HepG2 (cell line): ENCODE results near the gene XRN1. TPM values are rescaled to one million over a fixed set of nuclear protein-coding genes. Genes with fewer than 3 reads are reported as not detected.

ENCODE experiments used
- AGO2 ChIP-seq: fragments of 200-400 bp; formaldehyde crosslinking; optimal IDR thresholded peaks from 2 replicates; pipeline ENCODE3; 2017; ENCODE audit warnings: mild to moderate bottlenecking, low read depth, low read length, moderate library complexity
- ARHGAP35 ChIP-seq: sonication (generic); formaldehyde crosslinking; IDR thresholded peaks from 2 replicates; pipeline ENCODE4 v1.9.0; 2022; ENCODE audit warnings: mild to moderate bottlenecking, inconsistent platforms, moderate library complexity, missing genetic modification reagents, borderline replicate concordance
- ARID4A ChIP-seq: sonication (generic); formaldehyde crosslinking; IDR thresholded peaks from 2 replicates; pipeline ENCODE4 v1.5.0; 2020; ENCODE audit warnings: mild to moderate bottlenecking, missing genetic modification reagents, borderline replicate concordance
- ATAD3A ChIP-seq: sonication (generic); formaldehyde crosslinking; IDR thresholded peaks from 2 replicates; pipeline ENCODE4 v1.4.0; 2020; ENCODE audit warnings: missing genetic modification reagents
- BCL6 ChIP-seq: IDR thresholded peaks from 2 replicates; pipeline ENCODE4 v1.6.1; 2016; ENCODE audit warnings: missing genetic modification reagents, missing compliant biosample characterization
- BRD4 ChIP-seq: sonication (generic); formaldehyde crosslinking; IDR thresholded peaks from 2 replicates; pipeline ENCODE4 v1.4.0; 2020; ENCODE audit warnings: missing genetic modification reagents
- ELK4 ChIP-seq: sonication (generic); formaldehyde crosslinking; IDR thresholded peaks from 2 replicates; pipeline ENCODE4 v1.9.0; 2021; ENCODE audit warnings: missing genetic modification reagents, borderline replicate concordance
- FIP1L1 ChIP-seq: fragments of 200-400 bp; formaldehyde crosslinking; IDR thresholded peaks from 2 replicates; pipeline ENCODE4 v1.6.1; 2018; ENCODE audit warnings: low read depth, mild to moderate bottlenecking, low read length, moderate library complexity, borderline replicate concordance; ENCODE audit not compliant: insufficient read depth
- HNRNPUL1 ChIP-seq: fragments of 200-400 bp; formaldehyde crosslinking; IDR thresholded peaks from 2 replicates; pipeline ENCODE4 v1.6.1; 2017; ENCODE audit warnings: low read depth, mild to moderate bottlenecking, low read length, moderate library complexity
- IKZF1 ChIP-seq: fragments of 450-650 bp; IDR thresholded peaks from 2 replicates; pipeline ENCODE4 v1.7.1; 2016
- KLF9 ChIP-seq: IDR thresholded peaks from 2 replicates; pipeline ENCODE4 v1.6.1; 2016; ENCODE audit warnings: low read depth
- NR2F1 ChIP-seq, 2 experiments: fragments of 450-650 bp in 1 of 2; formaldehyde crosslinking in 1 of 2; IDR thresholded peaks; 2 replicates each; pipeline versions ENCODE4 v1.5.0 to v1.6.1; 2016 to 2020; ENCODE audit warnings: mild to moderate bottlenecking in 1 of 2, missing compliant biosample characterization in 1 of 2, missing genetic modification reagents in 1 of 2, moderate library complexity in 1 of 2
- NR2F2 ChIP-seq: IDR thresholded peaks from 2 replicates; pipeline ENCODE4 v1.6.1; 2012; ENCODE audit warnings: low read depth, inconsistent platforms, borderline replicate concordance
- PPARG ChIP-seq: conservative IDR thresholded peaks from 2 replicates; pipeline ENCODE4 v1.6.1; 2016; ENCODE audit warnings: missing biosample characterization, missing genetic modification reagents
- SRSF1 ChIP-seq: fragments of 200-400 bp; formaldehyde crosslinking; optimal IDR thresholded peaks from 2 replicates; pipeline ENCODE3; 2017; ENCODE audit warnings: mild to moderate bottlenecking, low read depth, low read length, moderate library complexity
- XRCC5 ChIP-seq: fragments of 200-400 bp; formaldehyde crosslinking; optimal IDR thresholded peaks from 2 replicates; pipeline ENCODE3; 2017; ENCODE audit warnings: mild to moderate bottlenecking, low read length
- ZNF136 ChIP-seq: sonication (generic); formaldehyde crosslinking; IDR thresholded peaks from 2 replicates; pipeline ENCODE4 v1.8.1; 2022; ENCODE audit warnings: low read depth, mild to moderate bottlenecking, moderate library complexity, missing genetic modification reagents
- ZNF253 ChIP-seq: sonication (generic); formaldehyde crosslinking; IDR thresholded peaks from 2 replicates; pipeline ENCODE4 v1.8.0; 2022; ENCODE audit warnings: mild to moderate bottlenecking, missing genetic modification reagents, borderline replicate concordance
- ZNF256 ChIP-seq: sonication (generic); formaldehyde crosslinking; conservative IDR thresholded peaks from 2 replicates; pipeline ENCODE4 v1.4.0; 2020; ENCODE audit warnings: missing genetic modification reagents
- ZNF333 ChIP-seq: sonication (generic); formaldehyde crosslinking; IDR thresholded peaks from 2 replicates; pipeline ENCODE4 v1.4.0; 2020; ENCODE audit warnings: mild to moderate bottlenecking, missing genetic modification reagents, borderline replicate concordance
- ZNF558 ChIP-seq: sonication (generic); formaldehyde crosslinking; IDR thresholded peaks from 2 replicates; pipeline ENCODE4 v1.9.0; 2022; ENCODE audit warnings: mild to moderate bottlenecking, missing genetic modification reagents, borderline replicate concordance
- ZNF567 ChIP-seq: sonication (generic); formaldehyde crosslinking; IDR thresholded peaks from 2 replicates; pipeline ENCODE4 v1.8.1; 2023; ENCODE audit warnings: mild to moderate bottlenecking, missing genetic modification reagents, borderline replicate concordance
- ZNF713 ChIP-seq: sonication (generic); formaldehyde crosslinking; IDR thresholded peaks from 2 replicates; pipeline ENCODE4 v1.4.0; 2020; ENCODE audit warnings: mild to moderate bottlenecking, missing genetic modification reagents
- polyA plus RNA-seq, 8 experiments: library from polyadenylated mRNA; depleted of rRNA in 3 of 8; stranded (reverse) in 7 of 8; unstranded in 1 of 8; fragments of >200 nt; fragmentation: Illumina TruSeq in 4 of 8; extraction: Trizol in 4 of 8; gene quantifications; 2 replicates each; pipeline versions ENCODE4 v1.2.1 to v1.2.3, GENCODE V29; 2011 to 2016; ENCODE audit warnings: low read depth in 4 of 8, missing spikeins in 1 of 8, mixed read lengths in 1 of 8; ENCODE audit not compliant: insufficient read depth in 1 of 8
- total RNA-seq, 5 experiments: library from RNA; depleted of rRNA; stranded (reverse); fragments of >200 nt; fragmentation: Illumina TruSeq; extraction: Trizol; gene quantifications; 2 replicates each; pipeline ENCODE4 v1.2.3, GENCODE V29; 2016; ENCODE audit warnings: low read depth in 1 of 5

The XRN1 gene
- total and polyA plus RNA-seq, 2 of the 13 experiments (the other 11 are each of a cell fraction or from before 2014, with no cell fraction given) = 13.2 to 13.3 TPM

GRCh38 chr3:142447852-142448823, at the start of gene XRN1 (continued):
- TF ChIP-seq ZNF558 (CRISPR knock-in tag) = no peak
- TF ChIP-seq ELK4 = no peak
- no peak for TF ChIP-seq ARHGAP35 (CRISPR knock-in tag)
- TF ChIP-seq PPARG = peak; percentile 14; the same call in 1 of the 2 replicates
- no peak for TF ChIP-seq ZNF253 (CRISPR knock-in tag)
- TF ChIP-seq ATAD3A = no peak
- no peak for TF ChIP-seq ZNF256 (CRISPR knock-in tag)
- TF ChIP-seq AGO2 = peak; percentile 59
- no peak for TF ChIP-seq KLF9 (CRISPR knock-in tag)
- TF ChIP-seq ARID4A (CRISPR knock-in tag) = peak; percentile 86
- TF ChIP-seq HNRNPUL1 = no peak
- no peak for TF ChIP-seq ZNF333
- TF ChIP-seq FIP1L1 = no peak
- TF ChIP-seq NR2F2 = 0 out of 2 replicates have a peak, but pooled peaks have one; percentile 20
- no peak for TF ChIP-seq BRD4 (CRISPR knock-in tag)
- TF ChIP-seq ZNF713 (CRISPR knock-in tag) = no peak
- TF ChIP-seq SRSF1 = no peak
- TF ChIP-seq ZNF567 (CRISPR knock-in tag) = 0 out of 2 replicates have a peak, but pooled peaks have one; percentile 80
- no peak for TF ChIP-seq NR2F1 (CRISPR knock-in tag; IDR thresholded peaks at IDR 0.05)
- TF ChIP-seq XRCC5 = peak; percentile 83
- TF ChIP-seq IKZF1 = no peak
- TF ChIP-seq ZNF136 (CRISPR knock-in tag) = 0 out of 2 replicates have a peak, but pooled peaks have one; percentile 62
- TF ChIP-seq BCL6 (CRISPR knock-in tag) = no peak; the same call in none of the 2 replicates
